A673 (cell line): ENCODE measurements around the gene COL8A1. TPM values are rescaled to one million over a fixed set of nuclear protein-coding genes. Genes with fewer than 3 reads are reported as not detected.

ENCODE experiments used
- BruUV-seq: library from RNA; stranded (reverse); fragments of 400-500 nt; replicated peaks from 2 replicates; lab custom pipeline; 2021; lab: Mats Ljungman, UMichigan
- CTCF ChIA-PET: fragments of 300-600 bp; sonication (Branson Sonifier 250); formaldehyde crosslinking; loops from one replicate; lab custom pipeline; 2022; ENCODE audit warnings: antibody characterized with exemption; lab: Charles Lee
- POLR2A ChIA-PET: fragments of 300-600 bp; sonication (Branson Sonifier 250); formaldehyde crosslinking; loops from one replicate; lab custom pipeline; 2022; ENCODE audit warnings: antibody characterized with exemption; ENCODE audit not compliant: low non-redundant PET; lab: Charles Lee
- DNase-seq: peaks from one replicate; pipeline ENCODE4 v3.0.0-alpha.2; 2015; ENCODE audit warnings: low spot score
- H3K27ac ChIP-seq: fragments of 200-600 bp; sonication (generic); 2 replicates; pipeline ENCODE4 v1.5.1; 2016; ENCODE audit warnings: mixed run types, low read depth, mild to moderate bottlenecking, mixed read lengths, antibody characterized with exemption, low read length; ENCODE audit not compliant: poor library complexity, severe bottlenecking
- H3K27me3 ChIP-seq: fragments of 200-600 bp; sonication (generic); replicated peaks from 2 replicates; pipeline ENCODE4 v1.6.1; 2017; ENCODE audit warnings: mixed run types, low read depth, mild to moderate bottlenecking, mixed read lengths, antibody characterized with exemption, low read length; ENCODE audit not compliant: insufficient read depth, poor library complexity
- H3K36me3 ChIP-seq: fragments of 200-600 bp; sonication (generic); 2 replicates; pipeline ENCODE4 v1.6.1; 2016; ENCODE audit warnings: mixed run types, mild to moderate bottlenecking, mixed read lengths, antibody characterized with exemption, low read length; ENCODE audit not compliant: insufficient read depth, poor library complexity, severe bottlenecking
- H3K4me1 ChIP-seq: fragments of 200-600 bp; sonication (generic); 2 replicates; pipeline ENCODE4 v1.6.1; 2017; ENCODE audit warnings: mixed run types, mild to moderate bottlenecking, mixed read lengths, antibody characterized with exemption, low read length; ENCODE audit not compliant: insufficient read depth, poor library complexity, severe bottlenecking
- H3K4me3 ChIP-seq: fragments of 200-600 bp; sonication (generic); 2 replicates; pipeline ENCODE4 v1.5.1; 2016; ENCODE audit warnings: low read depth, mixed run types, mild to moderate bottlenecking, mixed read lengths, low read length; ENCODE audit not compliant: poor library complexity, severe bottlenecking
- H3K9me3 ChIP-seq: fragments of 200-600 bp; sonication (generic); 2 replicates; pipeline ENCODE4 v1.6.1; 2016; ENCODE audit warnings: mixed run types, low read depth, mild to moderate bottlenecking, mixed read lengths, antibody characterized with exemption, low read length; ENCODE audit not compliant: poor library complexity, severe bottlenecking
- CTCF ChIP-seq: fragments of 300-800, 200-600 bp; sonication (generic); conservative IDR thresholded peaks from 2 replicates; pipeline ENCODE4 v1.5.1; 2017; ENCODE audit warnings: low read depth, mild to moderate bottlenecking, antibody characterized with exemption, low read length, moderate library complexity, mixed read lengths
- EZH2 ChIP-seq: fragments of 200-600 bp; sonication (generic); IDR thresholded peaks from 2 replicates; pipeline ENCODE4 v1.6.1; 2017; ENCODE audit warnings: borderline replicate concordance, low read depth, mild to moderate bottlenecking, mixed read lengths, antibody characterized with exemption, low read length; ENCODE audit not compliant: poor library complexity, severe bottlenecking
- intact Hi-C: fragments of 100-400 bp; cut with micrococcal nuclease; formaldehyde crosslinking; loops from one replicate; pipeline ENCODE4 v1.10.0; 2022; ENCODE audit not compliant: unreplicated experiment
- total RNA-seq: library from RNA; stranded (reverse); gene quantifications from 2 replicates; pipeline ENCODE4 v1.2.3, GENCODE V29; 2021

COL8A1 gene
- total RNA-seq, 1 experiment from 2014 or later, result 2.5 TPM

GRCh38 chr3:99767291-99767690 lies 128.9 kb downstream of the COL8A1 start:
- DNase-seq, result no peak
- ChIA-PET CTCF (no interaction called here), POLR2A (no interaction called here)
- Histone ChIP-seq H3K36me3 (no peaks in the 10 kb centered on the region), H3K27ac (no peak overlapping the region), H3K27me3 (no peaks in the 10 kb centered on the region), H3K9me3 (no peaks in the 10 kb centered on the region), H3K4me3 (no peak overlapping the region), H3K4me1 (no peaks in the 10 kb centered on the region)
- no TSS peak for BruUV-seq
- TF ChIP-seq CTCF (no peak), EZH2 (no peak)
- intact Hi-C loops, result no loop called here

GRCh38 chr3:99768126-99768525 lies 129.7 kb downstream of the COL8A1 start:
- Histone ChIP-seq H3K36me3 (no peaks in the 10 kb centered on the region), H3K4me1 (no peaks in the 10 kb centered on the region), H3K27ac (no peak overlapping the region), H3K27me3 (no peaks in the 10 kb centered on the region), H3K9me3 (no peaks in the 10 kb centered on the region), H3K4me3 (no peak overlapping the region)
- no peak for TF ChIP-seq EZH2
- TF ChIP-seq CTCF, result no peak
- ChIA-PET CTCF (no interaction called here), POLR2A (no interaction called here)
- intact Hi-C loops, result no loop called here
- no peak for DNase-seq
- BruUV-seq, result no TSS peak

GRCh38 chr3:99768808-99769501 lies 130.6 kb downstream of the COL8A1 start:
- CTCF ChIA-PET, result no interaction called here
- no TSS peak for BruUV-seq
- POLR2A ChIA-PET, result interaction anchor here (0.7 kb wide), 1 partner anchor 24 kb away, joined by 3 read pairs; no protein-coding TSS in a partner anchor

More at GRCh38 chr3:99768808-99769501, 130.6 kb downstream of the COL8A1 start:
- Histone ChIP-seq H3K36me3 (no peaks in the 10 kb centered on the region), H3K9me3 (no peaks in the 10 kb centered on the region), H3K27ac (no peak overlapping the region), H3K4me3 (no peak overlapping the region), H3K4me1 (no peaks in the 10 kb centered on the region), H3K27me3 (no peaks in the 10 kb centered on the region)
- intact Hi-C loops, result no loop called here
- no peak for TF ChIP-seq CTCF
- DNase-seq, result no peak
